Mucosa of descending colon (tissue), 3 donors: ENCODE measurements around the gene ELAC1. TPM values are rescaled to one million over a fixed set of nuclear protein-coding genes. Genes with fewer than 3 reads are reported as not detected.

Experiments used
- ATAC-seq: fragments of 200-7000 bp; cut with Tn5 transposase; one replicate; pipeline ENCODE4 v1.9.1; 2020; ENCODE audit warnings: mild to moderate bottlenecking, moderate library complexity
- DNase-seq, 3 donors: peaks; one replicate each; pipeline ENCODE4 v3.0.0-alpha.2; 2020
- H3K36me3 ChIP-seq: fragments of 200-600 bp; one replicate; pipeline ENCODE4 v1.8.0; 2021; ENCODE audit warnings: low read depth, mild to moderate bottlenecking
- H3K4me1 ChIP-seq: fragments of 200-600 bp; one replicate; pipeline ENCODE4 v1.8.0; 2021; ENCODE audit warnings: low read depth, mild to moderate bottlenecking
- H3K4me3 ChIP-seq: fragments of 200-600 bp; one replicate; pipeline ENCODE4 v1.8.0; 2021; ENCODE audit warnings: mild to moderate bottlenecking
- H3K9me3 ChIP-seq: fragments of 200-600 bp; one replicate; pipeline ENCODE4 v1.8.0; 2021; ENCODE audit warnings: mild to moderate bottlenecking
- CTCF ChIP-seq: fragments of 200-600 bp; IDR thresholded peaks from one replicate; pipeline ENCODE4 v1.8.0; 2022; ENCODE audit warnings: antibody characterized with exemption, mild to moderate bottlenecking
- intact Hi-C, 2 donors: fragments of 100-400 bp; cut with DNase I in 1 of 2; cut with micrococcal nuclease in 1 of 2; formaldehyde crosslinking; loops; one replicate each; pipeline versions ENCODE4 v1.11.0 to v1.11.1; 2022; cut with DNase I, micrococcal nuclease
- total RNA-seq, 3 donors: library from RNA; stranded (reverse); fragmentation: NEBNext Ultra II Directional in 2 of 3; extraction: Animal tissue kit (Norgen Biotek cat#: 25700) in 2 of 3; gene quantifications; one replicate each; pipeline versions ENCODE4 v1.2.1 to v1.2.4, GENCODE V29; 2021 to 2023
- donor health status: DM: no; HTN: no; CAD: no; lungs with moderate emphysema.
- donor health status: DM: no; HTN: no; CAD: no.
- donor health status: DM: no; HTN: yes; CAD: no.

The ELAC1 gene
- total RNA-seq, 3 donors from 2014 or later, result 5.3 to 11.5 (median 11.3) TPM

GRCh38 chr18:51006061-51006818, 38.4 kb downstream of the ELAC1 start:
- intact Hi-C loops, result no loop called here
- Histone ChIP-seq H3K9me3 (no peaks in the 10 kb centered on the region), H3K4me3 (no peak overlapping the region), H3K36me3 (no peaks in the 10 kb centered on the region), H3K4me1 (peaks cover 3% of the 10 kb centered on the region)
- ATAC-seq (no peak), DNase-seq (no peak)
- TF ChIP-seq CTCF, result no peak

GRCh38 chr18:51006948-51007789, 39.3 kb downstream of the ELAC1 start:
- intact Hi-C loops, result no loop called here
- DNase-seq, result no peak
- TF ChIP-seq CTCF, result no peak
- no peak for ATAC-seq
- Histone ChIP-seq H3K4me3 (no peak overlapping the region), H3K9me3 (no peaks in the 10 kb centered on the region), H3K36me3 (no peaks in the 10 kb centered on the region), H3K4me1 (peaks cover 7% of the 10 kb centered on the region)

GRCh38 chr18:51007790-51008139, 39.9 kb downstream of the ELAC1 start:
- DNase-seq, result no peak
- no peaks in the 10 kb centered on the region for H3K9me3 ChIP-seq
- intact Hi-C loops, result no loop called here
- no peak overlapping the region for H3K4me3 ChIP-seq
- peaks cover 7% of the 10 kb centered on the region for H3K4me1 ChIP-seq
- H3K36me3 ChIP-seq, result no peaks in the 10 kb centered on the region
- ATAC-seq, result no peak
- no peak for TF ChIP-seq CTCF

GRCh38 chr18:51009072-51009471, 41.2 kb downstream of the ELAC1 start:
- H3K36me3 ChIP-seq, result no peaks in the 10 kb centered on the region
- no peak overlapping the region for H3K4me3 ChIP-seq
- DNase-seq (no peak), ATAC-seq (peak; percentile 42)
- peaks cover 7% of the 10 kb centered on the region for H3K4me1 ChIP-seq
- intact Hi-C loops, result no loop called here
- H3K9me3 ChIP-seq, result no peaks in the 10 kb centered on the region
- TF ChIP-seq CTCF, result no peak

- H3K9me3 ChIP-seq, result no peaks in the 10 kb centered on the region
- H3K4me3 ChIP-seq, result no peak overlapping the region
- peaks cover 7% of the 10 kb centered on the region for H3K4me1 ChIP-seq
- DNase-seq (no peak), ATAC-seq (peak; percentile 50)
- TF ChIP-seq CTCF, result no peak
- no peaks in the 10 kb centered on the region for H3K36me3 ChIP-seq
- intact Hi-C loops, result no loop called here
These were observed 42.4 kb downstream of the ELAC1 start for GRCh38 chr18:51010218-51010617.
